ENCODE data around the gene AP3B1.

DNA sequence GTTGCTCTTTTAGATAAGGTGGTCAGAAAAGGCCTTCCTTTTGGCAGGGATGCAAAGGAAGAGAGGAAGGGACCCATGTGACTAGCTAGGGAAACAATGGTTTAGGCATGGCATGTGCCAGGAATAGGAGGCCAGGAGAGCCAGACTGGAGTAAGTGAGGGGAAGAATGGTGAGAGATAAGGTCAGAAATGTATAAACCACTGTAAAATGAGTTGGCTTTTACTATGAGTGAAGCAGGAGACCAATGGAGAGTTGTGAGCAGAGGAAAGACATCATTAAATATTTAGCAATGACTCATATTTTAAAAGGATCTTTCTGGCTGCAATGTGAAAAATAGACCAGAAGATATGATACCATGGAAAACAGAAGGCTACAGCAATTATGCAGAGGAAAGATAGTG lies 50.9 kb downstream of the AP3B1 start:
- TF ChIP-seq, protein P1, sequence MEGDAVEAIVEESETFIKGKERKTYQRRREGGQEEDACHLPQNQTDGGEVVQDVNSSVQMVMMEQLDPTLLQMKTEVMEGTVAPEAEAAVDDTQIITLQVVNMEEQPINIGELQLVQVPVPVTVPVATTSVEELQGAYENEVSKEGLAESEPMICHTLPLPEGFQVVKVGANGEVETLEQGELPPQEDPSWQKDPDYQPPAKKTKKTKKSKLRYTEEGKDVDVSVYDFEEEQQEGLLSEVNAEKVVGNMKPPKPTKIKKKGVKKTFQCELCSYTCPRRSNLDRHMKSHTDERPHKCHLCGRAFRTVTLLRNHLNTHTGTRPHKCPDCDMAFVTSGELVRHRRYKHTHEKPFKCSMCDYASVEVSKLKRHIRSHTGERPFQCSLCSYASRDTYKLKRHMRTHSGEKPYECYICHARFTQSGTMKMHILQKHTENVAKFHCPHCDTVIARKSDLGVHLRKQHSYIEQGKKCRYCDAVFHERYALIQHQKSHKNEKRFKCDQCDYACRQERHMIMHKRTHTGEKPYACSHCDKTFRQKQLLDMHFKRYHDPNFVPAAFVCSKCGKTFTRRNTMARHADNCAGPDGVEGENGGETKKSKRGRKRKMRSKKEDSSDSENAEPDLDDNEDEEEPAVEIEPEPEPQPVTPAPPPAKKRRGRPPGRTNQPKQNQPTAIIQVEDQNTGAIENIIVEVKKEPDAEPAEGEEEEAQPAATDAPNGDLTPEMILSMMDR (IDR thresholded peaks at IDR 0.05; ENCODE audit: low read length) = no peak
- no peak for TF ChIP-seq EZH2 (IDR thresholded peaks at IDR 0.05; ENCODE audit: borderline replicate concordance, low read length)

All from OCI-LY1 (cell line).